Panc1 (cell line): ENCODE data around the gene ARHGAP4.

ENCODE experiments used
- POLR2AphosphoS5 ChIP-seq: IDR thresholded peaks from 2 replicates; pipeline ENCODE4 v1.6.1; 2012; ENCODE audit warnings: mild to moderate bottlenecking, low read depth, low read length, moderate library complexity
- TCF7L2 ChIP-seq: IDR thresholded peaks from 2 replicates; pipeline ENCODE4 v1.6.1; 2011; ENCODE audit warnings: mild to moderate bottlenecking, low read depth, low read length, inconsistent platforms
- TF ChIP-seq, protein P1 (sequence below): fragments of 450-650 bp; IDR thresholded peaks from 2 replicates; pipeline ENCODE4 v1.5.1; 2017; ENCODE audit warnings: mild to moderate bottlenecking

DNA sequence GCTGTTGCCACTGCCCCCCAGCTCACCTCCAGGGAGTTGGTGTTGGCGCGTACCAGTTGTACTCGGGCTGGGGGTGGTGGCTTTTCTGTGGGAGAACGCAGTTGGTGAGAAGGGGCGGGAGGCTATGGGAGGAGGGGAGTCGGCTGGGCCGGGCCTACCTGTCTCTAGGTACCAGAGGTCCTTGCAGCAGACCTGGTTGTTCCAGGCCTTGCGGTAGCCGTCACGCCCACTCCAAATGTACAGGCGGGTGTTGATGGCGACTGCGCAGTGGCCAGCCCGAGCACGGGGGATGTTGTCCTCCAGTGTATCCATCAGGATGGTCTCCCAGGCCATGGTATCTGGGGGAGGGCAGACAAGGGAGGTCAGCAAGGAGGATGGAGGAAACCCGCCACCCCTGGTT is 34.0 kb upstream of the ARHGAP4 start:
- TF ChIP-seq, protein P1, sequence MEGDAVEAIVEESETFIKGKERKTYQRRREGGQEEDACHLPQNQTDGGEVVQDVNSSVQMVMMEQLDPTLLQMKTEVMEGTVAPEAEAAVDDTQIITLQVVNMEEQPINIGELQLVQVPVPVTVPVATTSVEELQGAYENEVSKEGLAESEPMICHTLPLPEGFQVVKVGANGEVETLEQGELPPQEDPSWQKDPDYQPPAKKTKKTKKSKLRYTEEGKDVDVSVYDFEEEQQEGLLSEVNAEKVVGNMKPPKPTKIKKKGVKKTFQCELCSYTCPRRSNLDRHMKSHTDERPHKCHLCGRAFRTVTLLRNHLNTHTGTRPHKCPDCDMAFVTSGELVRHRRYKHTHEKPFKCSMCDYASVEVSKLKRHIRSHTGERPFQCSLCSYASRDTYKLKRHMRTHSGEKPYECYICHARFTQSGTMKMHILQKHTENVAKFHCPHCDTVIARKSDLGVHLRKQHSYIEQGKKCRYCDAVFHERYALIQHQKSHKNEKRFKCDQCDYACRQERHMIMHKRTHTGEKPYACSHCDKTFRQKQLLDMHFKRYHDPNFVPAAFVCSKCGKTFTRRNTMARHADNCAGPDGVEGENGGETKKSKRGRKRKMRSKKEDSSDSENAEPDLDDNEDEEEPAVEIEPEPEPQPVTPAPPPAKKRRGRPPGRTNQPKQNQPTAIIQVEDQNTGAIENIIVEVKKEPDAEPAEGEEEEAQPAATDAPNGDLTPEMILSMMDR, result no peak
- TF ChIP-seq TCF7L2, result no peak
- TF ChIP-seq POLR2AphosphoS5, result no peak
